GM20000 (cell line): ENCODE data around the gene ZNF354C.
"Not testable (repeated sequence)": the region's sequence is repeated elsewhere in the genome, so short reads cannot be mapped to it uniquely, and the experiment has no call there.

Experiments used
- DNase-seq: peaks from one replicate; pipeline ENCODE4 v3.0.0; 2012; ENCODE audit warnings: low spot score
- TF ChIP-seq, protein P1 (sequence below): IDR thresholded peaks from 2 replicates; pipeline ENCODE4 v1.5.1; 2012; ENCODE audit warnings: mild to moderate bottlenecking, control low read depth; ENCODE audit errors: extremely low read depth, missing control alignments

ZNF354C gene

DNA sequence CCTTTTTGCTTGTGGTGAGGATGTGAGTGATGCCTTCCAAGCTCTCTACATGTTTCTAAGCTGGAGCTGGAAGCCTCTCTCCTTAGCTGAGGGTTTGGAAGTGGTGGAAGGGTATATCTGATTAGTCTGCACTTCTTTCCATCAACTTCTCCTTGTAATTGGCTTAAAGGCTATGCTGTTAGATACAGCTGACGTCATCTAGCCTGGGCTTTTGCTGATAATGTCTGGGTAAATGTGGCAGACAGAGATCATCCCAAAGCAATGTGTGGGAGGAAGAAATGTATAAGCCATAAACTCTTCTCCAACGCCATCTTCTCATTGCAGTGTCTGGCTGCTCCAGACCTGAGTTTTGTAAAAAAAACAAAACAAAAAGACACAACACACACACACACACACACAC lies 29.3 kb downstream of the ZNF354C start:
- TF ChIP-seq, protein P1, sequence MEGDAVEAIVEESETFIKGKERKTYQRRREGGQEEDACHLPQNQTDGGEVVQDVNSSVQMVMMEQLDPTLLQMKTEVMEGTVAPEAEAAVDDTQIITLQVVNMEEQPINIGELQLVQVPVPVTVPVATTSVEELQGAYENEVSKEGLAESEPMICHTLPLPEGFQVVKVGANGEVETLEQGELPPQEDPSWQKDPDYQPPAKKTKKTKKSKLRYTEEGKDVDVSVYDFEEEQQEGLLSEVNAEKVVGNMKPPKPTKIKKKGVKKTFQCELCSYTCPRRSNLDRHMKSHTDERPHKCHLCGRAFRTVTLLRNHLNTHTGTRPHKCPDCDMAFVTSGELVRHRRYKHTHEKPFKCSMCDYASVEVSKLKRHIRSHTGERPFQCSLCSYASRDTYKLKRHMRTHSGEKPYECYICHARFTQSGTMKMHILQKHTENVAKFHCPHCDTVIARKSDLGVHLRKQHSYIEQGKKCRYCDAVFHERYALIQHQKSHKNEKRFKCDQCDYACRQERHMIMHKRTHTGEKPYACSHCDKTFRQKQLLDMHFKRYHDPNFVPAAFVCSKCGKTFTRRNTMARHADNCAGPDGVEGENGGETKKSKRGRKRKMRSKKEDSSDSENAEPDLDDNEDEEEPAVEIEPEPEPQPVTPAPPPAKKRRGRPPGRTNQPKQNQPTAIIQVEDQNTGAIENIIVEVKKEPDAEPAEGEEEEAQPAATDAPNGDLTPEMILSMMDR = no peak
- DNase-seq = no peak

DNA sequence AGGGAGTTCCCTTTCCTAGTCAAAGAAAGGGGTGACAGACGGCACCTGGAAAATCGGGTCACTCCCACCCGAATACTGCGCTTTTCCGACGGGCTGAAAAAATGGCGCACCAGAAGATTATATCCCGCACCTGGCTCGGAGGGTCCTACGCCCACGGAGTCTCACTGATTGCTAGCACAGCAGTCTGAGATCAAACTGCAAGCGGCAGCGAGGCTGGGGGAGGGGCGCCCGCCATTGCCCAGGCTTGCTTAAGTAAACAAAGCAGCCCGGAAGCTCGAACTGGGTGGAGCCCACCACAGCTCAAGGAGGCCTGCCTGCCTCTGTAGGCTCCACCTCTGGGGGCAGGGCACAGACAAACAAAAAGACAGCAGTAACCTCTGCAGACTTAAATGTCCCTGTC lies 41.1 kb downstream of the ZNF354C start:
- DNase-seq = not testable (repeated sequence)

DNA sequence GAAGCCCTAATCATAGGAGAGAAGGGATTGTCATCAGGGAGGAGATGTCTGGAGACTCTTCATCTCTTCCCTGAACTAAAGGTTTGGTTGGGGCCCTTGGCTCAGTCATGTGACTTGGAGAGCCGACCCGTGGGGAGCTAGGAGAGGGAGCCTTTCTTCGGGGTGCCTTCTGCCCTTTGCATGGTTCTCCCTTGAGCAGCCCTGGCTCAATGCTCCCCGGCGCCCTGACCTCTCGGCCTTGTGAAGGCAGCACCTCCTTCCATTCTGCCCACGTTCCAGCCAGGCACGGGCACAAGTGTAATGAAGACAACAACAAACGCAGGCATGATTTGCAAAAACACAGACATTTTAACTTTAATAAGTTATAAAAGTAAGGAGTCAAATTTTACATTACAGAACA lies 50.4 kb downstream of the ZNF354C start:
- TF ChIP-seq, protein P1 = no peak

DNA sequence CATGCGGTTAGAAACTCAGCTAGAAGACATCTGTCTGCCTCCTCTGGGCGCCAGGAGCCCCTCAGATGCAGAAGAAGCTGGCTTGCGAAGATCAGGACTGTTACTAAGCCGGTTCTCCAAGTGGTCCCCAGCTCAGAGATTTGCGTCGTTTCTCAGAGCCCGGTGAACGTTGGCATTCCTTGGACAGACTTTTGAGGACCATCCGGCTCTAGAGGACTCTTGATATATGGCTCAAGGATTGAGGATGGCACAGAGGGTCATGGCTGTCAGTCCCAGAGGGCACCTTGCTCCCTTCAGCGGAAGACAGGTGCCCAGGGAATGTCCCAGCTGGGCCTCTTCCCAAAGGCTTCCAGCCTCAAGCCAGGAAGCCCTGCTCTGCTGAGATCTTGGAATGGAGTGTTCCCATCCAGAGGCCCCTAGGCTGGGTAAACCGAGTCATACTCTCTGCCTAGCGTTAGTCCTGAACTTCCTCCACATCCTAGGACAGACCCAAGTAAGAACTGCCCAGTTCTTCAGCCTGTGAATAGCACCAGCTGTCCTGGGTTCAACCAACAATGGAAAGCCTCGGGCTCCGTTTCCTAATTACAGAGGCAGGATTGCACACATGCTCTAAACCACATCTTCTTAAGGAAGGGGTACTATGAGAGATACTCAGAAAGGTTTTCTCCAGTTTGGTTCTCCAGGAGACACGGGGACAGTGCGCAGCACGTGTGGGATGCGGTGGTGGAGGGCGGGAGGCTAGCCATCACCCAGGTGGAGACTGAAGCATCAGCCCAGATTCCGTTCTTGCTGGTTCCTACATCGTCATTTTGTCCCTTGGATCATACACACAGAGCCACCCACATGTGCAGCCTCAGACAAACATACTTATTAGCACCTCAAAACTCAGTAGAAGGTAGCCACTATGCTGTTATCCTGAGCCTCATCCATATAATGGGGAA lies 51.4 kb downstream of the ZNF354C start:
- TF ChIP-seq, protein P1 = no peak
- peak; percentile 2 for DNase-seq

More for the DNA sequence above, 50.4 kb downstream of the ZNF354C start:
- DNase-seq = peak; percentile 2

DNA sequence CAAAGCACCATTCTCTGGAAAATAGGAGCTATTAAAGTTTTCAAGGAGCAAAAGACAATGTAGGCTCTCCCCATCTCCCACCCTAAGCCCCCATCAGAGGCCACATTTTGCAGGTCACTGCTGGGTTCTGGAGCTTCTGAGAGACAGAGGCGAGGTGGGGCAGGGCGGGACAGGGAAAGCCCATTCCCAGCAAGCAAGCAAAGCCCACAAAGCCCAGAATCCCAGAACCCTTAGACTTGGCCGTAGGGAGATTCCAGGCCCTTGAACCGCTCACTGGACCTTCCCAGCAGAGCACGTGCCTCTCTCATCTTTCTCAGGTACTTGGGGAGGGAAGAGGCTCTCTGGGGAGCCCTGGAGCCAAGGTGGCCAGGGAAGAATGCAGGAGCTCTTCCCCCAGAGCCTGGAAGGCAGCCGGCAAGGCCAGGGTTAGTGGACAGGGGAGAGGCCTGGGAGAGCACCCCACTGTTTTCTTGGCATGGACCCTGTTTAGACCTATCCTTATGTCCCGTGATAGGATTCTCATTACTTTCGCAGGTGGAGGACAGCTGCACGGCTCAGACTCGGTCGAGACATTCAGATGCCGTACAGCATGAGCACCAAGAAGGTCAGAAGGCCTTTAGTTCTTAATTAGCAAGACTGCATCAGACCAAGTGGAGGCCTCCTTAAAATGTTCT lies 52.4 kb downstream of the ZNF354C start:
- TF ChIP-seq, protein P1 = no peak

DNA sequence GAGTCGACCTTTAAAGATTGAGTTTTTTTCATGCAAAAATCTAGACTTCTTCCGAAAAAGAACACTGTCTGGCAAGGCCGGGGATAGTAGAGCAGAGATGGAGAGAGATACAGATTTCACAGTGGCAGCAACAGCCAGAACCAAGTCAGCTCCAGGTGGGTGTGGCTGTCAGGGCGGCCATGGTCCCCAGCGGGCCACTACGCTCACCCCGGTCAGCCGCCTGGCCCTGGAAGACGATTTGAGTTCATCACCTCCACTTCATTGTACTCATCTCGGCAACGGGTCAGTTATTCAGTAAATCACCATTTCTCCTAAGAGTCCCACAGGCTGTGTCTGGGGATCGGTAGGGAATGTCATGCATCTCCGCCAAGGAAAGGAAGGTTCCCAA lies 53.0 kb downstream of the ZNF354C start:
- TF ChIP-seq, protein P1 = no peak
- DNase-seq = peak; percentile 3

More for the DNA sequence above, 52.4 kb downstream of the ZNF354C start:
- peak; percentile 4 for DNase-seq

DNA sequence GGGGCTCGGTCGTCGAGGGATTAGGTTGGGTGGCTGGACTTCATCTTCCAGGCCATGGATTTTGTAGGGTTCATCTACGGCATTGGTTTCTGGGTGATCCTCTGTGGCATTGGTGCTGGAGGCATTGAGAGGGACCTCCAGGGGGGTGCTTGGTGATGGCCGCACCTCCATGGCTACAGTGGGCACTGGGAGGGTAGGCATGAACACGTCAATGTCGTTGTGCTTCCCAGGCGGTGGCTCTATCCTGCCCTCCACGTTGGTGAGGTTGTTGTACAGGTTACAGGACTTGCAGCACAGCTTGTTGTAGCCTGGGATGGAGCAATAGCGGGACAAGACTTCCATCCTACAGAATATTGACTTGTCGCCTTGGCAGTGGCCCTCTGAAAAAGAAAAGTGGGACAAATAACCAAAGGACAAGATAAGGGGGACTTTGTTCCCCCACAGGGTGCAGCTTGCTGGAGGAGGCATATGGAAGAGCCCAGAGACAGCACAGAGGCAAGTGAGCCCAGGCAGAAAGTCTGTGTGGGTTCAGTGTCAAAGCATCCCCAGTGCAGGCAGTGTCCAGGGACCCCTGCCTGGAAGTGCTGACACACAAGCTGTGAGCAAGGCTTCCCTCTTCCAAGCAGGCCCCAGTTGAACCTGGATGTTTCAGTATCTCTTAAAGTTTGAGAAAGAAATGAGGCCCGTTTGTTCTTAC lies 53.9 kb downstream of the ZNF354C start:
- DNase-seq = peak; percentile 7
- TF ChIP-seq, protein P1 = no peak
